HL-60 (cell line): ENCODE data around the gene RTN4R.
"Not testable (repeated sequence)": the region's sequence is repeated elsewhere in the genome, so short reads cannot be mapped to it uniquely, and the experiment has no call there.

Experiments
- DNase-seq, 2 experiments: peaks; one replicate each; pipeline ENCODE4 v3.0.0-alpha.2; 2010 to 2020; ENCODE audit warnings: low read depth in 1 of 2, low spot score in 1 of 2
- H3K27ac ChIP-seq: fragments of 250-450 bp; sonication (Bioruptor Pico); replicated peaks from 2 replicates; pipeline ENCODE4 v1.5.1; 2020; ENCODE audit warnings: mild to moderate bottlenecking, moderate library complexity
- H3K27me3 ChIP-seq: fragments of 250-450 bp; sonication (Bioruptor Pico); 2 replicates; pipeline ENCODE4 v1.5.1; 2021; ENCODE audit warnings: mild to moderate bottlenecking, moderate library complexity; ENCODE audit not compliant: insufficient read depth, poor library complexity, severe bottlenecking
- H3K4me3 ChIP-seq: replicated peaks from 2 replicates; pipeline ENCODE4 v1.5.1; 2011; ENCODE audit warnings: mild to moderate bottlenecking, control low read depth, low read length; ENCODE audit not compliant: insufficient read depth
- CTCF ChIP-seq: IDR thresholded peaks from one replicate; pipeline ENCODE4 v1.5.1; 2011; ENCODE audit warnings: low read length, control low read depth, inconsistent platforms; ENCODE audit not compliant: insufficient read depth
- GABPA ChIP-seq: IDR thresholded peaks from 2 replicates; pipeline ENCODE4 v1.6.1; 2012; ENCODE audit warnings: low read depth
- POLR2AphosphoS5 ChIP-seq: IDR thresholded peaks from 2 replicates; pipeline ENCODE4 v1.6.1; 2012; ENCODE audit warnings: low read depth
- SPI1 ChIP-seq: IDR thresholded peaks from 2 replicates; pipeline ENCODE4 v1.6.1; 2012; ENCODE audit warnings: low read depth, mild to moderate bottlenecking, borderline replicate concordance
- TF ChIP-seq, protein P1 (sequence below): IDR thresholded peaks from 2 replicates; pipeline ENCODE4 v1.6.1; 2012; ENCODE audit warnings: low read depth; ENCODE audit not compliant: insufficient replicate concordance

The RTN4R gene

DNA sequence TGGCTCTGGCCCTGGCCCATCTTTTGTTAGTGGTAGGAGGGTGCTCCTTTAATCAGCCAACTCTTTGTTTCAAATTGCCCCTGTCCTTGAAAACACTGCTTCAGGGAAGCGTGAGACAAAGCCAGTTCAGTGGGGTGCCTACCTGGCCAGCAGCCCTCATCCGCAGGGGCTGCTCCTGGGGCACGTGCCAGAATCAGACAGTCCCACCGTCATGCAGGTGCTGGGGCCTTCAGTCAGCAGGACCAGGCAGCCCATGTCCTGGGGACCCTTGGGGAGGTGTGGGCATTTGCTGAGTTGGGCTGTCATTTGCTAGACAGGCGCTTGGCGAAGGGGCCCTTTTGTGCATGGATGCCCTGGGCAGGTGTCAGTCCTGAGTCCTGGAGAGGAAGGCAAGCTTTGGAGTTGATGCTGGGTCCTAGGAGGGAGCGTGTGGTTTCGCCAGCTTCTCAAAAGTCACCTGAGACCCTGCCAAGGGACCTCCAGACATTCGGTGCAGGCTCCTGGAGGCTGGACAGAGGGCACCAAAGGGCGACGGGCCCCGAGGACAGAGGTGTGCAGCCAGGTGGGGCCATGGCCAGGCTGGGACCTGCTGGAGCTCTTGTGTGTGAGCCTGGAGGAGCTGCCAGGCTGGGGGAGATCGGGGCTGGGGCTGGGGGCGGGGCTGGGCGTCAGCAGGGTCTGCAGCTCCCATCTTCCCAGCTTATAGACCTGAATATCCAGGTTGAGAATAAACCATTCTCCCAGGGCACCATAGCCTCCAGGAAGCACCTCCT, 15.0 kb upstream of the RTN4R start:
- DNase-seq, result no peak
- TF ChIP-seq SPI1 (no peak), CTCF (no peak), GABPA (no peak), POLR2AphosphoS5 (no peak)
- TF ChIP-seq, protein P1, sequence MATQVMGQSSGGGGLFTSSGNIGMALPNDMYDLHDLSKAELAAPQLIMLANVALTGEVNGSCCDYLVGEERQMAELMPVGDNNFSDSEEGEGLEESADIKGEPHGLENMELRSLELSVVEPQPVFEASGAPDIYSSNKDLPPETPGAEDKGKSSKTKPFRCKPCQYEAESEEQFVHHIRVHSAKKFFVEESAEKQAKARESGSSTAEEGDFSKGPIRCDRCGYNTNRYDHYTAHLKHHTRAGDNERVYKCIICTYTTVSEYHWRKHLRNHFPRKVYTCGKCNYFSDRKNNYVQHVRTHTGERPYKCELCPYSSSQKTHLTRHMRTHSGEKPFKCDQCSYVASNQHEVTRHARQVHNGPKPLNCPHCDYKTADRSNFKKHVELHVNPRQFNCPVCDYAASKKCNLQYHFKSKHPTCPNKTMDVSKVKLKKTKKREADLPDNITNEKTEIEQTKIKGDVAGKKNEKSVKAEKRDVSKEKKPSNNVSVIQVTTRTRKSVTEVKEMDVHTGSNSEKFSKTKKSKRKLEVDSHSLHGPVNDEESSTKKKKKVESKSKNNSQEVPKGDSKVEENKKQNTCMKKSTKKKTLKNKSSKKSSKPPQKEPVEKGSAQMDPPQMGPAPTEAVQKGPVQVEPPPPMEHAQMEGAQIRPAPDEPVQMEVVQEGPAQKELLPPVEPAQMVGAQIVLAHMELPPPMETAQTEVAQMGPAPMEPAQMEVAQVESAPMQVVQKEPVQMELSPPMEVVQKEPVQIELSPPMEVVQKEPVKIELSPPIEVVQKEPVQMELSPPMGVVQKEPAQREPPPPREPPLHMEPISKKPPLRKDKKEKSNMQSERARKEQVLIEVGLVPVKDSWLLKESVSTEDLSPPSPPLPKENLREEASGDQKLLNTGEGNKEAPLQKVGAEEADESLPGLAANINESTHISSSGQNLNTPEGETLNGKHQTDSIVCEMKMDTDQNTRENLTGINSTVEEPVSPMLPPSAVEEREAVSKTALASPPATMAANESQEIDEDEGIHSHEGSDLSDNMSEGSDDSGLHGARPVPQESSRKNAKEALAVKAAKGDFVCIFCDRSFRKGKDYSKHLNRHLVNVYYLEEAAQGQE, result no peak
- H3K27ac ChIP-seq, result no peak overlapping the region
- no peaks in the 10 kb centered on the region for H3K27me3 ChIP-seq
- H3K4me3 ChIP-seq, result no peak overlapping the region

DNA sequence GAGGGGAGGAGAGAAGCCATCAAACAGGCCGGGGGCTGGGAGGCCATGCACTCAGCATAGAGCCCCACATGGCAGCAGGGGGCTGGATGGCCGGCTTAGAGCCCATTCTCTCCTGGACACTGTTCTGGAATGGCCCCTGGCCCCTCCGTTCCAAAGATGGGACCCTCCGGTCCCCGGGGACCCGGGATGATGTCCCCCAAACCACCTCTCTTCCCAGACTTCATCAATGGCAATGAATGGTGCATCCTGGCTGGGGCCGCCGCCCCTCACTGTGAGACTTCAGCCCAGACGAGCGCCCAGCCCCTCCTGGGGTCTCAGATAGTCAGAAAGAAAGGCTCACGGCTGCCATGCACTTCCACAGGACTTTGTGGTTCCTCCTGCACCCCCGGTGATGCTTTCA, 13.8 kb upstream of the RTN4R start:
- H3K27ac ChIP-seq, result no peak overlapping the region
- DNase-seq, result no peak
- TF ChIP-seq, protein P1, result no peak
- TF ChIP-seq CTCF, result no peak
- TF ChIP-seq SPI1, result no peak
- TF ChIP-seq POLR2AphosphoS5, result no peak
- TF ChIP-seq GABPA, result no peak

DNA sequence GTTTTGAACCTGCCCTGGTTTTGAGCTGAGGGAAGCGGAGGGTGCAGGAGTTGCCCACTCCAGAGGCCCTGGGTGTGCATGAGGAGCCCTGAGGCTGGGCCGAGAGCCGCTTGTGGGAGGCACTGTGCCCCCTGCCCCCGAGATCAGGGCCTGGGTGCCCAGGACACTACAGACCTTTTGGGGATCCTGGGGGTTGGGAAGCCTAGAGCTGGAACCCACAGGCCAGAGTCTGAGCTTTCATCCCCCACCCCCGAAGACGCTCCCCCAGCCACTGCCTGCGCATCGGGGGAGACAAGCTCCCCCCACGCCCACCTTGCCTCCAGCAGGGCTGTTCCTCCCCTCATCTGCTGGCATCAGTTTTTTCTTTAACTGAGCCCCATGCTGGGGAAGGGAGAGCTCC, 13.4 kb upstream of the RTN4R start:
- not testable (repeated sequence) for H3K27me3 ChIP-seq, H3K4me3 ChIP-seq, H3K27ac ChIP-seq, DNase-seq

More for the DNA sequence above, 13.8 kb upstream of the RTN4R start:
- Histone ChIP-seq H3K27me3 (no peaks in the 10 kb centered on the region), H3K4me3 (no peak overlapping the region)

- DNase-seq, result no peak
- no peak overlapping the region for H3K4me3 ChIP-seq
- no peaks in the 10 kb centered on the region for H3K27me3 ChIP-seq
- TF ChIP-seq POLR2AphosphoS5 (no peak), SPI1 (no peak), GABPA (no peak), CTCF (no peak)
- TF ChIP-seq, protein P1, result no peak
- H3K27ac ChIP-seq, result no peak overlapping the region
These were observed 12.7 kb upstream of the RTN4R start for GRCh38 chr22:20280866-20281265.

DNA sequence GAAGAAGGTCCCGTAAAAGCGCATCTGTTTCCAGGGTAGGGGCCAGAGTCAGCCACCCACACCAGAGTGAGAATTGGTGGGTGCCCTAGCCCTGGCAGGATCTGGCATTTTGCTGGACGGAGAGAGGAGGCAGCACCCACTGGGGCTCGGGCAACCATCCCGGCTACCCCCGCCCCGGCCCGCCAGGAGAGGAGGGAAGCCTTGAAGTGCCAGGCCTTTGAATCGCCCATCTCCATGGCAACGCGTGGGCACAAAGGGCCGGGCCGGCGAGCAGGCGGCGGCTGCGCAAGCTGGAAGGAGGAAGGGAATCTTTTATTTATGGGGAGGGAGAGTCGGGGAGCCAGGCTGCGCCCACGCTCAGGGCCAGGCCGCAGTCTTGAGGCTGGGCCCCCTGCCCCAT, 12.0 kb upstream of the RTN4R start:
- not testable (repeated sequence) for H3K27me3 ChIP-seq

More for the DNA sequence above, 12.0 kb upstream of the RTN4R start:
- not testable (repeated sequence) for H3K27ac ChIP-seq, DNase-seq, H3K4me3 ChIP-seq
